NCI-H2196 treated with DMSO at 0.1 percent for 48 hours (cell line): ENCODE measurements around the gene KIAA1217.

Experiments used
- DNase-seq: peaks from one replicate; lab custom pipeline; 2025; ENCODE audit not compliant: unreplicated experiment; lab: John Stamatoyannopoulos, UW

KIAA1217 gene

GRCh38 chr10:24394461-24395190, 185.7 kb downstream of the KIAA1217 start:
- no peak for DNase-seq

GRCh38 chr10:24396396-24396795, 187.5 kb downstream of the KIAA1217 start:
- no peak for DNase-seq

GRCh38 chr10:24397662-24398061, 188.7 kb downstream of the KIAA1217 start:
- DNase-seq = no peak

- DNase-seq = no peak
These were observed 195.6 kb downstream of the KIAA1217 start for GRCh38 chr10:24404567-24404966.

- DNase-seq = no peak
These were observed 196.7 kb downstream of the KIAA1217 start for GRCh38 chr10:24405635-24406034.

- DNase-seq = no peak
These were observed 198.0 kb downstream of the KIAA1217 start for GRCh38 chr10:24406809-24407483.

GRCh38 chr10:24407928-24408327, 199.0 kb downstream of the KIAA1217 start:
- no peak for DNase-seq

- no peak for DNase-seq
These were observed 199.4 kb downstream of the KIAA1217 start for GRCh38 chr10:24408365-24408764.

GRCh38 chr10:24414597-24414996, 205.7 kb downstream of the KIAA1217 start:
- no peak for DNase-seq

GRCh38 chr10:24415455-24416125, 206.7 kb downstream of the KIAA1217 start:
- no peak for DNase-seq

- no peak for DNase-seq
These were observed 207.3 kb downstream of the KIAA1217 start for GRCh38 chr10:24416248-24416647.

GRCh38 chr10:24417053-24417452, 208.1 kb downstream of the KIAA1217 start:
- DNase-seq = no peak

GRCh38 chr10:24418532-24418931, 209.6 kb downstream of the KIAA1217 start:
- DNase-seq = no peak

GRCh38 chr10:24419066-24419465, 210.1 kb downstream of the KIAA1217 start:
- no peak for DNase-seq

GRCh38 chr10:24425151-24425550, 216.2 kb downstream of the KIAA1217 start:
- DNase-seq = no peak

GRCh38 chr10:24427678-24428409, 218.9 kb downstream of the KIAA1217 start:
- no peak for DNase-seq

GRCh38 chr10:24428410-24428782, 219.5 kb downstream of the KIAA1217 start:
- no peak for DNase-seq

- DNase-seq = no peak
These were observed 221.7 kb downstream of the KIAA1217 start for GRCh38 chr10:24430591-24430990.

GRCh38 chr10:24432478-24433416, 223.8 kb downstream of the KIAA1217 start:
- DNase-seq = no peak

- no peak for DNase-seq
These were observed 224.8 kb downstream of the KIAA1217 start for GRCh38 chr10:24433705-24434104.
